Endodermal cell (in vitro differentiated cells): Measurements from ENCODE around the gene RIMKLB. TPM values are rescaled to one million over a fixed set of nuclear protein-coding genes. Genes with fewer than 3 reads are reported as not detected.
"Not testable (repeated sequence)": the region's sequence is repeated elsewhere in the genome, so short reads cannot be mapped to it uniquely, and the experiment has no call there.

Experiments used
- DNase-seq: peaks from one replicate; pipeline ENCODE4 v3.0.0-alpha.2; 2017
- H3K27ac ChIP-seq: 2 replicates; pipeline ENCODE4 v1.5.1; 2013; ENCODE audit warnings: mild to moderate bottlenecking, low read depth, low read length, moderate library complexity
- H3K27me3 ChIP-seq: 2 replicates; pipeline ENCODE4 v1.6.1; 2013; ENCODE audit warnings: mild to moderate bottlenecking, low read length, moderate library complexity; ENCODE audit not compliant: insufficient read depth, control insufficient read depth, poor library complexity, severe bottlenecking
- H3K36me3 ChIP-seq: 2 replicates; pipeline ENCODE4 v1.7.0; 2013; ENCODE audit warnings: mild to moderate bottlenecking, low read length, moderate library complexity; ENCODE audit not compliant: control insufficient read depth, insufficient read depth
- H3K4me1 ChIP-seq: one replicate; pipeline ENCODE4 v1.7.0; 2013; ENCODE audit warnings: low read length; ENCODE audit not compliant: control insufficient read depth, insufficient read depth
- H3K4me3 ChIP-seq: 2 replicates; pipeline ENCODE4 v1.5.1; 2013; ENCODE audit warnings: mild to moderate bottlenecking, low read length, moderate library complexity
- H3K9ac ChIP-seq: 2 replicates; pipeline ENCODE4 v1.6.1; 2013; ENCODE audit warnings: mild to moderate bottlenecking, low read length, moderate library complexity; ENCODE audit not compliant: poor library complexity, severe bottlenecking; ENCODE audit errors: extremely low read depth
- H3K9me3 ChIP-seq: 2 replicates; pipeline ENCODE4 v1.6.1; 2013; ENCODE audit warnings: mild to moderate bottlenecking, low read length, moderate library complexity; ENCODE audit not compliant: control insufficient read depth
- H3K27ac Mint-ChIP-seq: 2 replicates; pipeline ENCODE4 v1.8.0; 2020; ENCODE audit warnings: mixed read lengths
- H3K27me3 Mint-ChIP-seq: 2 replicates; pipeline ENCODE4 v1.8.0; 2021; ENCODE audit warnings: mild to moderate bottlenecking, mixed read lengths; ENCODE audit not compliant: insufficient read depth
- H3K36me3 Mint-ChIP-seq: 2 replicates; pipeline ENCODE4 v1.8.0; 2020; ENCODE audit warnings: low read depth, mixed read lengths
- H3K4me1 Mint-ChIP-seq: 2 replicates; pipeline ENCODE4 v1.8.0; 2020; ENCODE audit warnings: mixed read lengths
- H3K4me3 Mint-ChIP-seq: 2 replicates; pipeline ENCODE4 v1.8.0; 2020; ENCODE audit warnings: mild to moderate bottlenecking, moderate library complexity, mixed read lengths
- H3K9me3 Mint-ChIP-seq: 2 replicates; pipeline ENCODE4 v1.8.0; 2020; ENCODE audit warnings: mild to moderate bottlenecking, mixed read lengths
- CTCF ChIP-seq: fragments of 200-600 bp; sonication (generic); conservative IDR thresholded peaks from 2 replicates; pipeline ENCODE4 v1.5.0; 2021; ENCODE audit warnings: antibody characterized with exemption, mild to moderate bottlenecking
- WGBS, 2 experiments: methylation state at CpG; one replicate each; pipeline versions ENCODE4 v1.1.5 to v1.1.7; 2013; ENCODE audit warnings: missing lambda C conversion rate in 2 of 2, mixed read lengths in 1 of 2; ENCODE audit not compliant: insufficient coverage in 1 of 2, insufficient read length in 1 of 2; 5-methylcytosine and 5-hydroxymethylcytosine counted together
- total RNA-seq, 2 donors: library from RNA; stranded (reverse); fragmentation: NEBNext Ultra II Directional in 1 of 2; extraction: Animal tissue kit (Norgen Biotek cat#: 25700) in 1 of 2; gene quantifications; 2 replicates in 1 of 2; 3 replicates in 1 of 2; pipeline ENCODE4 v1.2.1, GENCODE V29; 2021

Gene RIMKLB
- total RNA-seq, 2 donors from 2014 or later: 85.3 to 180 TPM

DNA sequence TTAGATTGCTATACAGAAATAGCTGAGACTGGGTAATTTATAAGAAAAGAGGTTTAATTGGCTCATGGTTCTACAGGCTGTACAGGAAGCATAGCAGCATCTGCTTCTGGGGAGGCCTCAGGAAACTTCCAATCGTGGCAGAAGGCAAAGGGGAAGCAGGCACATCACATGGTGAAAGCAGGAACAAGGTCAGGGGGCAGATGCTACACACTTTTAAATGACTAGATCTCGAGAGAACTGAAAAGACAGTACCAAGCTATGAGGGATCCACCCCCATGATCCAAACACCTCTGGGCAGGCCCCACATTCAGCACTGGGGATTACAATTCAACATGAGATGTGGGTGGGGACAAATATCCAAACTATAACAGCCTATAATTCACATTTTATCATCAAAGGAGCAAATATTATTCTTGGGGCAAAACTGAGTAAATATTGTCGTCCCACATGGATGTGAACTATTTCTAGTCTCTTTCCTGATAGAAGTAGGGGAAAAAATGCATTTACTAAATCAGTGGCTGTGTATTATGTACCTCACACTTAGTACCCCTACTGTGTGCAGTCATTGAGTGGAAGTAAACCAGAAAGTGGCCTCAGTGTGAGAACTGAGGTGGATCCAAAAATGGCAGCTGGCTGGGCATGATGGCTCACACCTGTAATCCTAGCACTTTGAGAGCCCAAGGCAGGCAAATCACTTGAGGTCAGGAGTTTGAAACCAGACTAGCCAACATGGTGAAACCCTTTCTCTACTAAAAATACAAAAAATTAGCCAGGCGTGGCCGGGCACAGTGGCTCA is 99.2 kb downstream of the RIMKLB start:
- H3K36me3 ChIP-seq: peaks cover 34% of the 10 kb centered on the region
- peaks cover 3% of the 10 kb centered on the region for H3K4me1 Mint-ChIP-seq
- peak; percentile 63 for DNase-seq
- H3K27ac Mint-ChIP-seq: peak overlapping the region; percentile 5
- H3K27me3 Mint-ChIP-seq: no peaks in the 10 kb centered on the region
- H3K4me1 ChIP-seq: no peaks in the 10 kb centered on the region
- H3K4me3 ChIP-seq: no peak overlapping the region
- no peaks in the 10 kb centered on the region for H3K27me3 ChIP-seq
- 92 to 97% methylated on average over 4 to 5 of the region's 5 CpGs for WGBS, 2 experiments
- H3K4me3 Mint-ChIP-seq: no peak overlapping the region
- H3K9me3 Mint-ChIP-seq: peaks cover 64% of the 10 kb centered on the region
- no peak for TF ChIP-seq CTCF
- H3K36me3 Mint-ChIP-seq: peaks cover 74% of the 10 kb centered on the region
- H3K9ac ChIP-seq: no peak overlapping the region
- peaks cover 29% of the 10 kb centered on the region for H3K9me3 ChIP-seq
- H3K27ac ChIP-seq: no peak overlapping the region

DNA sequence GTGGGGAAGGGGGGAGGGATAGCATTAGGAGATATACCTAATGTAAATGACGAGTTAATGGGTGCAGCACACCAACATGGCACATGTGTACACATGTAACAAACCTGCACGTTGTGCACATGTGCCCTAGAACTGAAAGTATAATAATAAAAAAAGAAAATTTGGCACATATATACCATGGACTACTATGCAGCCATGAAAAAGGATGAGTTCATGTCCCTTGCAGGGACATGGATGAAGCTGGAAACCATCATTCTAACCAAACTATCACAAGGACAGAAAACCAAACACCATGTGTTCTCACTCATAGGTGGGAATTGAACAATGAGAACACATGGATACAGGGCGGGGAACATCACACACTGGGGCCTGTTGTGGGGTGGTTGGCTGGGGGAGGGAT is 103.4 kb downstream of the RIMKLB start:
- Mint-ChIP-seq H3K9me3 (peaks cover 35% of the 10 kb centered on the region), H3K36me3 (peaks cover 44% of the 10 kb centered on the region), H3K4me1 (peaks cover 15% of the 10 kb centered on the region)
- H3K9me3 ChIP-seq, H3K4me1 ChIP-seq, H3K27me3 Mint-ChIP-seq, DNase-seq, H3K4me3 Mint-ChIP-seq, H3K27me3 ChIP-seq, H3K27ac ChIP-seq, H3K36me3 ChIP-seq, H3K9ac ChIP-seq, H3K4me3 ChIP-seq, H3K27ac Mint-ChIP-seq: not testable (repeated sequence)
- 71 to 97% methylated on average over 1 to 3 of the region's 3 CpGs for WGBS, 2 experiments

- not testable (repeated sequence) for H3K4me1 ChIP-seq, H3K27me3 Mint-ChIP-seq, H3K9me3 ChIP-seq, H3K27ac ChIP-seq, H3K27me3 ChIP-seq, H3K36me3 ChIP-seq
- Histone ChIP-seq H3K4me3 (peak overlapping the region; percentile 87), H3K9ac (peak overlapping the region; percentile 98)
- Mint-ChIP-seq H3K27ac (peak overlapping the region; percentile 99), H3K4me3 (peak overlapping the region; percentile 91), H3K36me3 (peaks cover 35% of the 10 kb centered on the region), H3K4me1 (peaks cover 43% of the 10 kb centered on the region), H3K9me3 (peaks cover 17% of the 10 kb centered on the region)
- DNase-seq: peak; percentile 90
- WGBS, 2 experiments: 20 to 38% methylated on average over 1 to 3 of the region's 3 CpGs
Measured at GRCh38 chr12:8804833-8805232, 107.0 kb downstream of the RIMKLB start.

DNA sequence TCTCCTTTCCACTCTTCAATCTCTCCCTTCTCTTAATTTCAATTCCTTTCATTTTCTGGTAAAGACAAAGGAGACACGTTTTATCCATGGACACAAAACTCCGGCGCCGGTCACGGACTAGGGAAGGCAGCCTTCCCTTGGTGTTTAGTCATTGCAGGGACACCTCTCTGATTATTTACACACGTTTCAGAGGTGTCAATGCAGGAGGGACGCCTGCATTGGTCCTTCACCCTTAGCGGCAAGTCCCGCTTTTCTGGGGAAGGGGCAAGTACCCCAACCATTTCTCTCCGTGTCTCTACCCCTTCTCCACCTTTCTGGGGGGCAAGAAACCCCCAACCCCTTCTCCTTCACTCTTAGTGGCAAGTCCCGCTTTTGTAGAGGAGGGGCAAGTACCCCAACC is 107.7 kb downstream of the RIMKLB start:
- peak; percentile 51 for DNase-seq
- not testable (repeated sequence) for H3K36me3 ChIP-seq, H3K27me3 ChIP-seq, H3K27ac ChIP-seq, H3K9me3 ChIP-seq, H3K4me1 ChIP-seq, H3K27me3 Mint-ChIP-seq
- Mint-ChIP-seq H3K36me3 (peaks cover 34% of the 10 kb centered on the region), H3K27ac (peak overlapping the region; percentile 99), H3K4me3 (peak overlapping the region; percentile 91), H3K4me1 (peaks cover 49% of the 10 kb centered on the region), H3K9me3 (peaks cover 11% of the 10 kb centered on the region)
- Histone ChIP-seq H3K9ac (peak overlapping the region; percentile 98), H3K4me3 (peak overlapping the region; percentile 87)
- 51 to 67% methylated on average over 4 to 11 of the region's 11 CpGs for WGBS, 2 experiments

DNA sequence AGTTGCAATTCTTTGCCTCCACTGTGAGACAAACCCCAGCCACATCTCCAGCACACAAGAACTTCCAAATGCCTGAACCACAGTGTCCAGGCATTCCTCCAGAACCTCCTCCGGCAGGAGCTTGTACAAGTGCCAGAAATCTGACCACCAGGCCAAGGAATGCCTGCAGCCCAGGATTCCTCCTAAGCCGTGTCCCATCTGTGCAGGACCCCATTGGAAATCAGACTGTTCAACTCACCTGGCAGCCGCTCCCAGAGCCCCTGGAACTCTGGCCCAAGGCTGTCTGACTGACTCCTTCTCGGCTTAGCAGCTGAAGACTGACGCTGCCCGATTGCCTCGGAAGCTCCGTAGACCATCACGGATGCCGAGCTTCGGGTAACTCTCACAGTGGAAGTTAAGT is 109.3 kb downstream of the RIMKLB start:
- peak overlapping the region; percentile 91 for H3K4me3 Mint-ChIP-seq
- H3K27me3 ChIP-seq, H3K4me1 ChIP-seq, H3K9me3 Mint-ChIP-seq, H3K27ac ChIP-seq, H3K36me3 ChIP-seq, H3K27me3 Mint-ChIP-seq, H3K9me3 ChIP-seq: not testable (repeated sequence)
- peak overlapping the region; percentile 99 for H3K27ac Mint-ChIP-seq
- WGBS, 2 experiments: 80 to 83% methylated on average over 4 to 11 of the region's 11 CpGs
- peak; percentile 46 for DNase-seq
- peaks cover 55% of the 10 kb centered on the region for H3K4me1 Mint-ChIP-seq
- Histone ChIP-seq H3K4me3 (peak overlapping the region; percentile 87), H3K9ac (peak overlapping the region; percentile 98)
- peaks cover 37% of the 10 kb centered on the region for H3K36me3 Mint-ChIP-seq

- not testable (repeated sequence) for H3K27me3 Mint-ChIP-seq, H3K27ac ChIP-seq
- WGBS, 2 experiments: 19 to 38% methylated on average over 5 to 7 of the region's 7 CpGs
Measured at GRCh38 chr12:8810112-8810511, 112.3 kb downstream of the RIMKLB start.

More at GRCh38 chr12:8810112-8810511, 112.3 kb downstream of the RIMKLB start:
- not testable (repeated sequence) for H3K9me3 Mint-ChIP-seq, H3K9ac ChIP-seq, H3K27me3 ChIP-seq, H3K9me3 ChIP-seq, H3K4me1 ChIP-seq
- Histone ChIP-seq H3K4me3 (peak overlapping the region; percentile 77), H3K36me3 (peaks cover 15% of the 10 kb centered on the region)
- peak overlapping the region; percentile 93 for H3K27ac Mint-ChIP-seq
- peak; percentile 67 for DNase-seq
- peaks cover 48% of the 10 kb centered on the region for H3K36me3 Mint-ChIP-seq
- peaks cover 50% of the 10 kb centered on the region for H3K4me1 Mint-ChIP-seq
- peak overlapping the region; percentile 91 for H3K4me3 Mint-ChIP-seq
